Smooth muscle cell (in vitro differentiated cells): Measurements from ENCODE around the gene HSBP1. TPM values are rescaled to one million over a fixed set of nuclear protein-coding genes. Genes with fewer than 3 reads are reported as not detected.

Experiments
- DNase-seq: peaks from one replicate; lab custom pipeline; 2025; ENCODE audit not compliant: unreplicated experiment; lab: John Stamatoyannopoulos, UW
- H2AFZ ChIP-seq: fragments of 200-600 bp; sonication (generic); 2 replicates; pipeline ENCODE4 v1.6.0; 2016; ENCODE audit warnings: antibody characterized with exemption, low read depth, mild to moderate bottlenecking
- H3F3A ChIP-seq: fragments of 200-600 bp; sonication (generic); 2 replicates; pipeline ENCODE4 v1.6.0; 2017; ENCODE audit warnings: antibody characterized with exemption, low read depth
- H3K27ac ChIP-seq: fragments of 200-600 bp; sonication (generic); 2 replicates; pipeline ENCODE4 v1.5.1; 2016; ENCODE audit warnings: low read depth, mild to moderate bottlenecking
- H3K27me3 ChIP-seq: fragments of 200-600 bp; sonication (generic); 2 replicates; pipeline ENCODE4 v1.6.1; 2016; ENCODE audit warnings: low read depth, mild to moderate bottlenecking
- H3K36me3 ChIP-seq: fragments of 200-600 bp; sonication (generic); 2 replicates; pipeline ENCODE4 v1.5.1; 2016; ENCODE audit warnings: low read depth
- H3K4me1 ChIP-seq: fragments of 200-600 bp; sonication (generic); 2 replicates; pipeline ENCODE4 v1.5.1; 2016; ENCODE audit warnings: low read depth
- H3K4me2 ChIP-seq: fragments of 200-600 bp; sonication (generic); 2 replicates; pipeline ENCODE4 v1.6.0; 2016; ENCODE audit warnings: mild to moderate bottlenecking
- H3K4me3 ChIP-seq: fragments of 200-600 bp; sonication (generic); 2 replicates; pipeline ENCODE4 v1.5.1; 2016; ENCODE audit warnings: mild to moderate bottlenecking
- H3K79me2 ChIP-seq: fragments of 200-600 bp; sonication (generic); 2 replicates; pipeline ENCODE4 v1.6.0; 2016; ENCODE audit warnings: low read depth, mild to moderate bottlenecking
- H3K9ac ChIP-seq: fragments of 200-600 bp; sonication (generic); 2 replicates; pipeline ENCODE4 v1.6.0; 2016; ENCODE audit warnings: low read depth
- H3K9me3 ChIP-seq: fragments of 200-600 bp; sonication (generic); replicated peaks from 2 replicates; pipeline ENCODE4 v1.5.1; 2016; ENCODE audit warnings: low read depth
- H4K20me1 ChIP-seq: fragments of 200-600 bp; sonication (generic); 2 replicates; pipeline ENCODE4 v1.6.0; 2016; ENCODE audit warnings: low read depth
- CTCF ChIP-seq: fragments of 200-600 bp; sonication (generic); IDR thresholded peaks from 2 replicates; pipeline ENCODE4 v1.5.1; 2017; ENCODE audit warnings: borderline replicate concordance, mild to moderate bottlenecking, antibody characterized with exemption; ENCODE audit not compliant: insufficient read depth, poor library complexity, severe bottlenecking
- WGBS: methylation state at CpG from one replicate; pipeline ENCODE4 v1.1.7; 2016; ENCODE audit warnings: low lambda C conversion rate; 5-methylcytosine and 5-hydroxymethylcytosine counted together
- polyA plus RNA-seq: library from polyadenylated mRNA; unstranded; fragments of >200 nt; fragmentation: Nextera tagmentation; extraction: Ambion mirVana; gene quantifications from 2 replicates; pipeline ENCODE4 v1.2.1, GENCODE V29; 2016
- total RNA-seq: library from RNA; depleted of rRNA; stranded (reverse); fragments of >200 nt; gene quantifications from 2 replicates; pipeline ENCODE4 v1.2.3, GENCODE V29; 2014

HSBP1 gene
- total and polyA plus RNA-seq, 2 experiments from 2014 or later, result 20.3 to 390 TPM

GRCh38 chr16:83842756-83843507 is 35.2 kb downstream of the HSBP1 start:
- DNase-seq, result no peak
- Histone ChIP-seq H3K36me3 (no peaks in the 10 kb centered on the region), H3K79me2 (no peaks in the 10 kb centered on the region), H3K27me3 (no peaks in the 10 kb centered on the region), H3F3A (no peaks in the 10 kb centered on the region), H3K9ac (no peak overlapping the region), H3K4me3 (no peak overlapping the region), H3K4me2 (peak overlapping the region; percentile 49), H4K20me1 (no peaks in the 10 kb centered on the region), H3K27ac (no peak overlapping the region), H3K4me1 (peaks cover 13% of the 10 kb centered on the region), H3K9me3 (no peaks in the 10 kb centered on the region), H2AFZ (peak overlapping the region; percentile 40)
- no peak for TF ChIP-seq CTCF
- WGBS, result 52% methylated on average over 9 of the region's 9 CpGs

GRCh38 chr16:83843657-83844056 is 35.9 kb downstream of the HSBP1 start:
- Histone ChIP-seq H3K27me3 (no peaks in the 10 kb centered on the region), H4K20me1 (no peaks in the 10 kb centered on the region), H3K4me2 (no peak overlapping the region), H2AFZ (no peak overlapping the region), H3F3A (no peaks in the 10 kb centered on the region), H3K4me1 (peaks cover 13% of the 10 kb centered on the region), H3K27ac (no peak overlapping the region), H3K79me2 (no peaks in the 10 kb centered on the region), H3K4me3 (no peak overlapping the region), H3K9me3 (no peaks in the 10 kb centered on the region), H3K36me3 (no peaks in the 10 kb centered on the region), H3K9ac (no peak overlapping the region)
- no peak for TF ChIP-seq CTCF
- 68% methylated on average over 10 of the region's 10 CpGs for WGBS
- DNase-seq, result no peak

GRCh38 chr16:83845263-83845662 is 37.5 kb downstream of the HSBP1 start:
- H3F3A ChIP-seq, result no peaks in the 10 kb centered on the region
- DNase-seq, result no peak
- no peak overlapping the region for H3K4me2 ChIP-seq
- no peak overlapping the region for H3K27ac ChIP-seq
- peaks cover 15% of the 10 kb centered on the region for H3K4me1 ChIP-seq
- no peak overlapping the region for H3K9ac ChIP-seq
- no peaks in the 10 kb centered on the region for H4K20me1 ChIP-seq
- no peaks in the 10 kb centered on the region for H3K79me2 ChIP-seq
- TF ChIP-seq CTCF, result no peak
- H2AFZ ChIP-seq, result no peak overlapping the region
- H3K36me3 ChIP-seq, result no peaks in the 10 kb centered on the region
- no peaks in the 10 kb centered on the region for H3K27me3 ChIP-seq
- WGBS, result 96% methylated on average over 8 of the region's 8 CpGs
- no peaks in the 10 kb centered on the region for H3K9me3 ChIP-seq
- H3K4me3 ChIP-seq, result no peak overlapping the region
